C4-2B (cell line): ENCODE data around the gene TSPYL6.

Experiments
- CTCF ChIP-seq: fragments of 450-650 bp; conservative IDR thresholded peaks from 2 replicates; pipeline ENCODE4 v1.5.1; 2017; ENCODE audit warnings: mild to moderate bottlenecking
- ZFX ChIP-seq: fragments of 450-650 bp; IDR thresholded peaks from 2 replicates; pipeline ENCODE4 v1.6.1; 2017

- no peak for TF ChIP-seq CTCF
- no peak for TF ChIP-seq ZFX
Observed at GRCh38 chr2:54227798-54228197, 28.2 kb downstream of the TSPYL6 start.
